Stimulated activated CD8-positive, alpha-beta memory T cell treated with anti-CD3 and anti-CD28 coated beads, Interleukin-15, amount 100 ng/mL, for 24 hours (primary cell): ENCODE measurements around the gene GFRA1.
"Not testable (repeated sequence)": the region's sequence is repeated elsewhere in the genome, so short reads cannot be mapped to it uniquely, and the experiment has no call there.

Experiments used
- DNase-seq: peaks from one replicate; pipeline ENCODE4 v3.0.0-alpha.2; 2020; ENCODE audit warnings: low read depth

Gene GFRA1

GRCh38 chr10:116063107-116063506, 209.9 kb downstream of the GFRA1 start:
- DNase-seq = no peak

GRCh38 chr10:116060864-116061263, 212.1 kb downstream of the GFRA1 start:
- DNase-seq = no peak

- DNase-seq = no peak
Measured at GRCh38 chr10:116059320-116059719, 213.7 kb downstream of the GFRA1 start.

GRCh38 chr10:116056445-116057293, 216.3 kb downstream of the GFRA1 start:
- DNase-seq = no peak

GRCh38 chr10:116055917-116056252, 217.1 kb downstream of the GFRA1 start:
- DNase-seq = no peak

GRCh38 chr10:116055252-116055916, 217.6 kb downstream of the GFRA1 start:
- no peak for DNase-seq

- DNase-seq = no peak
Measured at GRCh38 chr10:116053910-116054309, 219.1 kb downstream of the GFRA1 start.

- not testable (repeated sequence) for DNase-seq
Measured at GRCh38 chr10:116053009-116053730, 219.8 kb downstream of the GFRA1 start.

GRCh38 chr10:116052522-116052921, 220.5 kb downstream of the GFRA1 start:
- not testable (repeated sequence) for DNase-seq

- no peak for DNase-seq
Measured at GRCh38 chr10:116049974-116050304, 223.1 kb downstream of the GFRA1 start.

- no peak for DNase-seq
Measured at GRCh38 chr10:116049158-116049973, 223.6 kb downstream of the GFRA1 start.

- DNase-seq = no peak
Measured at GRCh38 chr10:116045366-116046356, 227.3 kb downstream of the GFRA1 start.

GRCh38 chr10:116044801-116045248, 228.2 kb downstream of the GFRA1 start:
- no peak for DNase-seq

GRCh38 chr10:116043861-116044260, 229.1 kb downstream of the GFRA1 start:
- no peak for DNase-seq

- DNase-seq = no peak
Measured at GRCh38 chr10:116043304-116043703, 229.7 kb downstream of the GFRA1 start.

GRCh38 chr10:116041948-116042347, 231.1 kb downstream of the GFRA1 start:
- no peak for DNase-seq

GRCh38 chr10:116039612-116040011, 233.4 kb downstream of the GFRA1 start:
- DNase-seq = no peak

- DNase-seq = no peak
Measured at GRCh38 chr10:116038259-116038658, 234.7 kb downstream of the GFRA1 start.

GRCh38 chr10:116035406-116035805, 237.6 kb downstream of the GFRA1 start:
- DNase-seq = not testable (repeated sequence)

GRCh38 chr10:116030576-116030975, 242.4 kb downstream of the GFRA1 start:
- no peak for DNase-seq

GRCh38 chr10:116029826-116030225, 243.2 kb downstream of the GFRA1 start:
- DNase-seq = no peak
